HG03558 (cell line): ENCODE measurements around the gene PCED1B.
A peak's percentile ranks its signal among the peaks of the same experiment; 100 is the strongest.
"Not testable (repeated sequence)": the region's sequence is repeated elsewhere in the genome, so short reads cannot be mapped to it uniquely, and the experiment has no call there.

Experiments
- ATAC-seq: cut with Tn5 transposase; IDR thresholded peaks from one replicate; pipeline ENCODE4 v1.9.1; 2021; ENCODE audit warnings: moderate number of reproducible peaks; ENCODE audit not compliant: unreplicated experiment; ENCODE audit errors: extremely low read depth

The PCED1B gene

GRCh38 chr12:47265391-47265790 lies 186.0 kb downstream of the PCED1B start:
- no peak for ATAC-seq

GRCh38 chr12:47267571-47267970 lies 188.2 kb downstream of the PCED1B start:
- ATAC-seq, result no peak

GRCh38 chr12:47268501-47269454 lies 189.4 kb downstream of the PCED1B start:
- peak; percentile 70 for ATAC-seq

GRCh38 chr12:47269916-47270315 lies 190.5 kb downstream of the PCED1B start:
- ATAC-seq, result no peak

GRCh38 chr12:47270782-47271664 lies 191.6 kb downstream of the PCED1B start:
- ATAC-seq, result no peak

- ATAC-seq, result no peak
Observed at GRCh38 chr12:47271800-47272239, 192.4 kb downstream of the PCED1B start.

GRCh38 chr12:47272412-47273190 lies 193.2 kb downstream of the PCED1B start:
- no peak for ATAC-seq

- no peak for ATAC-seq
Observed at GRCh38 chr12:47273191-47273626, 193.8 kb downstream of the PCED1B start.

GRCh38 chr12:47274760-47275159 lies 195.3 kb downstream of the PCED1B start:
- no peak for ATAC-seq

GRCh38 chr12:47276253-47276620 lies 196.8 kb downstream of the PCED1B start:
- ATAC-seq, result no peak

- peak; percentile 89 for ATAC-seq
Observed at GRCh38 chr12:47276621-47277309, 197.3 kb downstream of the PCED1B start.

- ATAC-seq, result no peak
Observed at GRCh38 chr12:47277972-47278448, 198.6 kb downstream of the PCED1B start.

- not testable (repeated sequence) for ATAC-seq
Observed at GRCh38 chr12:47279758-47280157, 200.3 kb downstream of the PCED1B start.

GRCh38 chr12:47280543-47281300 lies 201.3 kb downstream of the PCED1B start:
- no peak for ATAC-seq

GRCh38 chr12:47281667-47282171 lies 202.3 kb downstream of the PCED1B start:
- no peak for ATAC-seq

- no peak for ATAC-seq
Observed at GRCh38 chr12:47282206-47282605, 202.8 kb downstream of the PCED1B start.
